Activated T-helper 1 cell treated with anti-CD3 and anti-CD28 coated beads, Interleukin-12 subunit alpha, Interleukin-12 subunit beta, Interleukin-2, Interleukin-4 antibody, amounts not matched to agents 30 ng/mL and 10 ng/mL and 1 ng/mL, durations not matched to agents 14 hours and 24 hours and 36 hours (primary cell): ENCODE measurements around the gene CD300E. TPM values are rescaled to one million over a fixed set of nuclear protein-coding genes. Genes with fewer than 3 reads are reported as not detected.
"Not testable (repeated sequence)": the region's sequence is repeated elsewhere in the genome, so short reads cannot be mapped to it uniquely, and the experiment has no call there.

Experiments used
- DNase-seq: peaks from one replicate; pipeline ENCODE4 v3.0.0; 2021; ENCODE audit warnings: low spot score
- H3K27ac Mint-ChIP-seq: one replicate; pipeline ENCODE4 v1.8.0; 2021; ENCODE audit warnings: mild to moderate bottlenecking, mixed read lengths
- H3K27me3 Mint-ChIP-seq: one replicate; pipeline ENCODE4 v1.8.0; 2022; ENCODE audit warnings: mild to moderate bottlenecking, moderate library complexity, mixed read lengths; ENCODE audit not compliant: insufficient read depth
- H3K36me3 Mint-ChIP-seq: one replicate; pipeline ENCODE4 v1.8.0; 2021; ENCODE audit warnings: low read depth, mixed read lengths
- H3K4me1 Mint-ChIP-seq: one replicate; pipeline ENCODE4 v1.8.0; 2021; ENCODE audit warnings: low read depth, mixed read lengths
- H3K4me3 Mint-ChIP-seq: one replicate; pipeline ENCODE4 v1.8.0; 2021; ENCODE audit warnings: mild to moderate bottlenecking, moderate library complexity, mixed read lengths
- H3K9me3 Mint-ChIP-seq: one replicate; pipeline ENCODE4 v1.8.0; 2021; ENCODE audit warnings: mixed read lengths
- intact Hi-C: fragments of 100-400 bp; cut with micrococcal nuclease; formaldehyde crosslinking; loops from one replicate; pipeline ENCODE4 v1.15.1; 2024
- total RNA-seq: library from RNA; stranded (reverse); gene quantifications from 2 replicates; pipeline ENCODE4 v1.2.3, GENCODE V29; 2022

CD300E gene
- total RNA-seq, 1 donor from 2014 or later: not detected

DNA sequence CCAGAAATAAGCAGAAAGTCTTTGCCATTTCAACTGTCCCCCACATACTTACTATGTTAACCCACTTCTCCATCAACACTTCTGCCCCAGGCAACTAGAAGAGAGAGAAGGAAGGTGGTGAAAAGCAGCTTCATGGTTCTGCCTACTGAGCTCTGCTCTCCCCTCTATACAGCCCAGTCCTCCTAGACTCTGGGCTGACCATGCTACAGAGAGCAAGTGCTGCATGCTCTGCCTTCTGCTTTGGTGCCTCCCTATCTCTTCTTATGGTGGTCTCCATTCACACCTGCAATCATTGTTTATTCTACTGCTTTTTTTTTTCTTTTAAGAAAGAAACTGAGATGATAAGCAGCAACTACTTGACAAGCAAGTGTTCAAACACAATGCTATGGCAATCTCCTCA, 20.3 kb upstream of the CD300E start:
- Mint-ChIP-seq H3K27me3 (peaks cover 70% of the 10 kb centered on the region), H3K27ac (no peak overlapping the region), H3K36me3 (no peaks in the 10 kb centered on the region), H3K9me3 (no peaks in the 10 kb centered on the region), H3K4me3 (no peak overlapping the region), H3K4me1 (peaks cover 16% of the 10 kb centered on the region)
- intact Hi-C loops: no loop called here
- no peak for DNase-seq

DNA sequence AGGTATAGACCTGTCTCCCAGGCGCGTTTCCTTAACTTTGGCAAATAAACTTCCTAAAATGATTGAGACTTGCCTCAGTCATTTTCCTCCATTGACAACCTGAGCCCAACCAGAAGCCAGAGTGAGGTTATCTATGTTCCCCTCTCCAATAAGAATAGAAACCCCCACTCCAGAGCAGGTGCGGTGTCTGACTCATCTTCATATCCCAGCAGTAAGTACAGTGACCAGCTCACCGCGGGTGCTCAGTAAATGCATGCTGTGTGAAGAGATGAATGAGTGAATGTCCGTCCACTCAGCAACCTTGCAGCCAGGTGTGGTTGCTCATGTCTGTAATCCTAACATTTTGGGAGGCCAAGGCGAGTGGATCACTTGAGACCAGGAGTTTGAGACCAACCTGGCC, 19.5 kb upstream of the CD300E start:
- DNase-seq: no peak
- no peak overlapping the region for H3K27ac Mint-ChIP-seq
- H3K27me3 Mint-ChIP-seq: peaks cover 73% of the 10 kb centered on the region
- H3K9me3 Mint-ChIP-seq: no peaks in the 10 kb centered on the region
- no peaks in the 10 kb centered on the region for H3K36me3 Mint-ChIP-seq
- H3K4me1 Mint-ChIP-seq: peaks cover 16% of the 10 kb centered on the region
- intact Hi-C loops: no loop called here
- H3K4me3 Mint-ChIP-seq: no peak overlapping the region

DNA sequence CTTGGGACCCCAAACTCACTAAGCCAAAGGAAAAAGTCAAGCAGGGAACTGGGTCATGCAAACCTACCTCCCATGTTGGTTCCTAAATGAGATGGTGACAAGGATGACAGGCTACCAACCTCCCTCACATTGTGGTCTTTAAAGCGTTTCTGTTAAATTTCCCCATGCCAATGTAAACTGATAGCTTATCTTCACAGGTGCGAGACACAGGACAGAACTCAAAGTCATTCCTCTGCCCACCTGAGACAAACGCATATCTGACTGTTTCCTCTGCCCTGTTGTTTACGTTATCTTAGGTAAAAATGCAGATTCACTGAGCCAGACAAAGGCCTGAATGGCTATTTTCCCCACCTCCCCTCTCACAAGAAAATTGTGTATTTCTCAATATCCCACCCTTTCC, 19.0 kb upstream of the CD300E start:
- peaks cover 16% of the 10 kb centered on the region for H3K4me1 Mint-ChIP-seq
- no peak overlapping the region for H3K27ac Mint-ChIP-seq
- no peaks in the 10 kb centered on the region for H3K36me3 Mint-ChIP-seq
- no peaks in the 10 kb centered on the region for H3K9me3 Mint-ChIP-seq
- intact Hi-C loops: no loop called here
- no peak for DNase-seq
- H3K4me3 Mint-ChIP-seq: no peak overlapping the region
- peaks cover 74% of the 10 kb centered on the region for H3K27me3 Mint-ChIP-seq

DNA sequence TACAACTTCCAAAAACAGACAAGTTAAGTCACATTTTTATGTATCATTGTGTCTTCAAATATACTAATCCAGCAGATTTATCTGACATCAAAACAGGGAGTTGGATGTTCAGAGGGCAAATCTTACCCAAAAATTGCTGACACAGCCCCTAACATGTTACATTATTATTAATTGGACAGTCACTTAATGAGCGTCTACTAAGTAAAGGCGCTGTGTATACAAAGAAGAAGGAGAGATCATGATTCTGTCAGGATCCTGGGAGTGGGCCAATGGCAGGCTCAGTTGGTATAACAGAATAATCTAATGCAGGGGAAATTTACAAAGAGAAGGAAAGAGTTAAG, 18.4 kb upstream of the CD300E start:
- no peak overlapping the region for H3K4me3 Mint-ChIP-seq
- H3K27me3 Mint-ChIP-seq: peaks cover 74% of the 10 kb centered on the region
- peaks cover 16% of the 10 kb centered on the region for H3K4me1 Mint-ChIP-seq
- H3K27ac Mint-ChIP-seq: no peak overlapping the region
- H3K36me3 Mint-ChIP-seq: no peaks in the 10 kb centered on the region
- intact Hi-C loops: no loop called here
- H3K9me3 Mint-ChIP-seq: no peaks in the 10 kb centered on the region
- DNase-seq: no peak

DNA sequence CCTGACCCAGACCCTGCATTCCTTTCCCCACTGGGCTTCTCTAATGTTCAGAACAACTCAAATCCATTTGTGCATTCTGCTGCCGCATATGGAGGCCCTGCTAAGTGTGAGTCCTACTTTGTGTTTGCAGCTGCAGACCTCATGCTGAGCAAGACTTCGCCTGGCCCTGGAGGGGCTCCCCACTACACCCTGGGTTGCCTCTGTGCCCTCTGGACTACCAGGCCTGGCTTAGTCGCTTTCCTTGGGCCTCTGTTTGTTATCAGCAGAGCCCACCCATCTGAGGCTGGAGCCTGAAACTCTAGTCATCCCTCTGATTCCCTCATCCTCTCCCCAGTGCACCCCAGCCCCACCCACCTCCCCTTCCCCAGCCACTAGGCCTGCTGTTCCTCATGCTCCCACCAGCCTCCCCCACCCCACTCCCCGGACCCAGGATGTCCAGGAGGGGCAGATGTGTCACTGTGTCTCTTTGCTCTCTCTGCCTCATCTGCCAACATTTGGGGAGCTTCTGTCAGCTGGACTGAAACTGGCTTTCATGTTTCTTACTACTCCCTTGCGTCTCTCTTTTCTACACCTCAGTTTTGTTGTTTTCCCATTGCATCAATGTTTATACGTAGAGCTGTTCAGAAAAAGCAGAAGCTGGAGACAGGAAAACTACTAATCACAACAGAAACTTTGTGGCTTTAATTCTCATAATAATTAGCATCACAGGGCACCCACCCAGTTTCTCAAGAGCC, 17.9 kb upstream of the CD300E start:
- Mint-ChIP-seq H3K9me3 (no peaks in the 10 kb centered on the region), H3K27me3 (peaks cover 76% of the 10 kb centered on the region), H3K4me3 (no peak overlapping the region), H3K27ac (no peak overlapping the region), H3K36me3 (no peaks in the 10 kb centered on the region), H3K4me1 (peaks cover 16% of the 10 kb centered on the region)
- intact Hi-C loops: no loop called here
- no peak for DNase-seq

DNA sequence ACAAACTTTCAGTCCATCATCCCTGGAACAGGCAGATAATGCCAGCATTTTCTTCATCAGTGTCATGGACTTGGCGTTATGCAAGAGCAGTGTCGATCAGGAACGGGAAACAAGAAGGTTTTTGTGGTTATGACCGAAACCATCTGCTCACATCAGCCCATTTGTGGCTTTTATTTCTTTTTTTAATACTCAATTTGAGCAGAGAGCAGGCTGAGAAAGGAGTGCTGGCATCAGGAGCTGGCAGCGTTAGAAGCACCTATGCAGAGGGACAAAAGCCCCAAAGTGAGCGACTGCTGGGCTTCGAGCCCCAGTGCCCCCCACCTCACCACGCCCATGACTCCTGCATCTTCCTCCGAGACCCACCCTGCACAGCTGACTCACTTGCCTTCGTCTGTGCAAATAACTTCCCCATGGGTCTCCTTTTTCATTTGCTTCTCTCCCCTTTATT, 16.2 kb upstream of the CD300E start:
- H3K9me3 Mint-ChIP-seq: no peaks in the 10 kb centered on the region
- no peaks in the 10 kb centered on the region for H3K36me3 Mint-ChIP-seq
- peaks cover 65% of the 10 kb centered on the region for H3K27me3 Mint-ChIP-seq
- no peak for DNase-seq
- intact Hi-C loops: no loop called here
- peaks cover 16% of the 10 kb centered on the region for H3K4me1 Mint-ChIP-seq
- no peak overlapping the region for H3K4me3 Mint-ChIP-seq
- no peak overlapping the region for H3K27ac Mint-ChIP-seq

DNA sequence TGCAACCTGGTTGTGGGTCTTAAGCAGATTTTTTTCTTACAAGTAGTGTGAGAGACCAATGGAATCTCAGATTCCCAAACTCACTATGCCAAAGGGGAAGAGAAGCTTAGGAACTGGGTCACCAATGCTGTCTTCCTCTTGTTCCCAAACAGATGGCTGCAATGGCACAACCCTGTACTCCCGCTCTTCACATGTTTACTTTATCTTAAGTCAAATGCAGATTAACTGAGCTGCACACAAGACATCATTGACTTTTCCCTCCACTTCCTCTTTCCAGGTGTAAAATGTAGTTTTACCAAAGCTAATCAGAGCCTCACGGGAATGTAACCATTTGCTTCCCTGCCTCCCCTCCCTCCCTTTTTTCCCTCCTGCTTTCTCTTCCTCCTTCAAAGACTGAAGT, 14.4 kb upstream of the CD300E start:
- peaks cover 58% of the 10 kb centered on the region for H3K27me3 Mint-ChIP-seq
- intact Hi-C loops: no loop called here
- no peak overlapping the region for H3K27ac Mint-ChIP-seq

DNA sequence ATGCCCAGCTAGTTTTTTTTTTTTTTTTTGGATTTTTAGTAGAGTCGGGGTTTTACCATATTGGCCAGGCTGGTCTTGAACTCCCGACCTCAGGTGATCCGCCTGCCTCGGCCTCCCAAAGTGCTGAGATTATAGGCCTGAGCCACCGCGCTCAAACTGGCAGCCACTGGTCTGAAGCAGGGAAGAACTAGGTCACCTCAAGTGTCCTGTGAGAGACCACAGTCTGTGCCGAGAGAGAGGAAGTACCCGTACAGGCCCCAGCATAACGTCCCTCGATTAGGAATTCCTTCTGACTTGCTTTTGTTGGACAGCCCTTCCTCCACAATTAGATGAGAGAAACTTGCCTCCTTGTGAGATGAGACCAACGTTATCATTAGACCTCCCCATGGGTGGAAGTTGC, 13.7 kb upstream of the CD300E start:
- H3K4me3 Mint-ChIP-seq: no peak overlapping the region
- H3K9me3 Mint-ChIP-seq: no peaks in the 10 kb centered on the region
- H3K4me1 Mint-ChIP-seq: peaks cover 18% of the 10 kb centered on the region
- no peak for DNase-seq
- peaks cover 57% of the 10 kb centered on the region for H3K27me3 Mint-ChIP-seq
- no peak overlapping the region for H3K27ac Mint-ChIP-seq
- intact Hi-C loops: no loop called here
- H3K36me3 Mint-ChIP-seq: no peaks in the 10 kb centered on the region

More for the DNA sequence above, 14.4 kb upstream of the CD300E start:
- peaks cover 16% of the 10 kb centered on the region for H3K4me1 Mint-ChIP-seq
- no peaks in the 10 kb centered on the region for H3K9me3 Mint-ChIP-seq
- DNase-seq: no peak
- no peak overlapping the region for H3K4me3 Mint-ChIP-seq
- no peaks in the 10 kb centered on the region for H3K36me3 Mint-ChIP-seq

DNA sequence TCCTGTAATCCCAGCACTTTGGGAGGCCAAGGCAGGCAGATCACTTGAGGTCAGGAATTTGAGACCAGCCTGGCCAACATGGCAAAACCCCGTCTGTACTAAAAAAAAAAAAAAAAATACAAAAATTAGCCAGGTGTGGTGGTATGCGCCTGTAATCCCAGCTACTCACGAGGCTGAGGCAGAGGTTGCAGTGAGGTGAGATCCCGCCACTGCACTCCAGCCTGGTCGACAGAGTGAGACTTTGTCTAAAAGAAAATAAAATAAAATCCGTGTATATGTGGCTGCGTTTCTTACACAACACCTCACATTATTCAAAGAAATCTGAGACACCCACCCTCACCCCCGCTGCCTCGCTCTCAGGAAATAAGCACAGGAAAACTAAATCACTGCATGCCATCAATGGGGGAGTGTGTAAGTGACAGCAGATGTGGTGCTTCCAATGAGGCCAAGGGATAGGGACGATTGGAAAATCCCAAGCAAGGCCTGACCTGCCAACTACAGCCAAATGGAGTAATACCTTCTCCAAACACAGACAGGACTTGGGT, 13.1 kb upstream of the CD300E start:
- intact Hi-C loops, H3K9me3 Mint-ChIP-seq, H3K4me3 Mint-ChIP-seq, DNase-seq, H3K27ac Mint-ChIP-seq, H3K36me3 Mint-ChIP-seq: not testable (repeated sequence)
- peaks cover 55% of the 10 kb centered on the region for H3K27me3 Mint-ChIP-seq
- peaks cover 17% of the 10 kb centered on the region for H3K4me1 Mint-ChIP-seq

DNA sequence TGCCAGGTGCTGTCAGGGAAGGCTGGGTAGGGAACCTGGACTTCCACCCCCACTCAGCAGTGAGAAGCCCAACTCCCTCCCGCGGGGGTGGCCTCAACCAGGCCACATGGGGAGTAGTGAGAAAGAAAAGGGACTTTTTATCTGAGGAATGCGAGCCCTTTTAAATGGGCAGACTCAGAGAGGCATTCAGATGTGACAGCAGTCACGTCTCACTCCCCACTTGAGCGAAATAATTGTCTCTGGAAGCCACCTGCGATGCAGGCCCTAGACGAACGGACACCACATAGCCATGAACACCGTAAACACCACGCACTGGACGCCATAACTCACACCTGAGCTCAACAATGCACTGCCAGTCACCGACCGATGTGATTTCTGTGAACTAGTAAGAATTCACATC, 11.9 kb upstream of the CD300E start:
- H3K27me3 Mint-ChIP-seq: peaks cover 51% of the 10 kb centered on the region
- DNase-seq: no peak
- intact Hi-C loops: no loop called here
- H3K4me3 Mint-ChIP-seq: no peak overlapping the region
- H3K9me3 Mint-ChIP-seq: no peaks in the 10 kb centered on the region
- peaks cover 16% of the 10 kb centered on the region for H3K4me1 Mint-ChIP-seq
- no peaks in the 10 kb centered on the region for H3K36me3 Mint-ChIP-seq
- no peak overlapping the region for H3K27ac Mint-ChIP-seq

DNA sequence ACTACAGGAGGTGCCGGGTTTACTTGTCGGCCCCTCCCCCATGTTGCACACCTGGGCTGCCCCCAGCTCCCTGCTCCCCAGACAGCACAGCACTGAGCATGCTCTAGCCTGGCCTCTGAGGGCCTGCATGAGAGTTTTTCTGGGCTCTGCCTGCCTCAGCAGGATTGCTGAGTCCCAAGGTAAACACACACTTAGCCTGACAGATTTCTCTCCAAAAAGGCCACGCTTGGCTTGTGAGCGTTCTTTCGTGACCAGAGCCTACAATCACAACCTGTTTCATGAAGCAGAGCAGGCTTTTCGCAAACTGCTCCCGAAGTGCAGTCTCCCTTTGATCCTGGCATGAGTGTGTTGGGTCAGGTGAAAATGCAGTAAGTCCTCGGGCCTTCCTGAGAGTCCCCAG, 9.8 kb upstream of the CD300E start:
- Mint-ChIP-seq H3K4me1 (peaks cover 6% of the 10 kb centered on the region), H3K27me3 (peaks cover 46% of the 10 kb centered on the region), H3K36me3 (no peaks in the 10 kb centered on the region), H3K27ac (no peak overlapping the region), H3K9me3 (no peaks in the 10 kb centered on the region), H3K4me3 (no peak overlapping the region)
- DNase-seq: no peak
- intact Hi-C loops: no loop called here

DNA sequence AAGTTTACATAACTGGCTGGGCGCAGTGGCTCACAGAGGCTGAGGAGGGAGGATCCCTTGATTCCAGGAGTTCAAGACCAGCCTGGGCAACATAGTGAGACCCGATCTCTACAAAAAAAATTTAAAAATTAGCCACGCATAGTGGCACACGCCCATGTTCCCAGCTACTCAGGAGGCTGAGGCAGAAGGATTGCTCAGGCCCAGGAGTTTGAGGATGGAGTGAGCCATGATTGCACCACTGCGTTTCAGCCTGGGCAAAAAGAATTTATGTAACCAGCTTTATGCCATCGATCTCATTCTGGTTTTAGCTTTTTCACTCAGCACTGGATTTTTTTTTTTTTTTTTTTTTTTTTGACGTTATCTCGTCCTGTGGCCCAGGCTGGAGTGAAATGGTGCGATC, 9.1 kb upstream of the CD300E start:
- Mint-ChIP-seq H3K27me3 (peaks cover 40% of the 10 kb centered on the region), H3K36me3 (no peaks in the 10 kb centered on the region), H3K27ac (no peak overlapping the region), H3K9me3 (no peaks in the 10 kb centered on the region), H3K4me1 (peaks cover 6% of the 10 kb centered on the region), H3K4me3 (no peak overlapping the region)
- no peak for DNase-seq
- intact Hi-C loops: no loop called here

DNA sequence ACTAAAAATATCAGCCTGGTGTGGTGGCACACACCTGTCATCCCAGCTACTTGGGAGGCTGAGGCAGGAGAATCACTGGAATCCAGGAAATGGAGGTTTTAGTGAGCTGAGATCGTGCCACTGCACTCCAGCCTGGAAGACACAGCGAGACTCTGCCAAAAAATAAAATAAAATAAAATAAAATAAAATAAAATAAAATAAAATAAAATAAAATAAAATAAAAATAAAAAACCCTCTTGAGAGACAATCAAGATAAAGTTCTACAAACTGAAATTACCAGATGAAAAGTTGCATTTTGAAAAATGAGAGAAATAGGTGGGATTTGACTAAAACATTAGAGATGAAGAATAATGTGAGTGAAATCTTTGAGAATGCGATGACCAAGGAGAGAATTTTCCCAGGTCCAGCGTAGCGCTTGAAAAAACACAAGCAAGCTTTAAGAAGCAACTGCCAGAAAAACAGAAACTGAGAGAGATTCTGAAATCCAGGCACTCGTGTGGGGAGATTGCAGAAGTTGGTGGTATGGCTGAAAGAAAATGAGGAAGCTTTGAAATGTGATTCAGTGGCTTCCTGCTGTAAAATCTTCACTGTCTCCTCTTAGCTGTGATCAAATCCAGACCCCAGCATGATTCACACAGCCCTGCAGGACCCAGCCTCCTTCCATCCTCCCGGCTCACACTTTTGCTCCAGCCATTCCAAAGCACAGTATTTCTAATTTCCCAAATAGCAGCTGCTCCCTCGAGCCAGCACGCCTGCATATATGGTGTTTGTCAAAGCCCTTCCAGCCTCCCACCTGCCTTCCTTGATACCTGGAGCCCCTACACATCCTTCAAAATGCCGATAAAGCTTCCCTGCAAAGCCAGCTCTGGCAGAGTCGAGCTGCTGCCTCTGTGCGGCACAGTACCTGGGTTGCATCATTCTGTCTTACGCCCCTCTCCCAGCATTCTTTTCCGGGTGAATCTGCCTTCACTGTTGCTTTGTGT, 8.2 kb upstream of the CD300E start:
- no peak overlapping the region for H3K27ac Mint-ChIP-seq
- peaks cover 6% of the 10 kb centered on the region for H3K4me1 Mint-ChIP-seq
- no peaks in the 10 kb centered on the region for H3K36me3 Mint-ChIP-seq
- peaks cover 37% of the 10 kb centered on the region for H3K27me3 Mint-ChIP-seq
- intact Hi-C loops: no loop called here
- no peaks in the 10 kb centered on the region for H3K9me3 Mint-ChIP-seq
- H3K4me3 Mint-ChIP-seq: no peak overlapping the region
- no peak for DNase-seq
